WI38 (cell line): ENCODE data around the gene ZNF394.

Experiments used
- H3K4me3 ChIP-seq: 2 replicates; pipeline ENCODE4 v1.5.1; 2011; ENCODE audit warnings: low read depth, mild to moderate bottlenecking, control low read depth, low read length
- TF ChIP-seq, protein P1 (sequence below): IDR thresholded peaks from 2 replicates; pipeline ENCODE4 v1.5.1; 2012; ENCODE audit warnings: low read depth, mild to moderate bottlenecking, control low read depth, low read length

Gene ZNF394

DNA sequence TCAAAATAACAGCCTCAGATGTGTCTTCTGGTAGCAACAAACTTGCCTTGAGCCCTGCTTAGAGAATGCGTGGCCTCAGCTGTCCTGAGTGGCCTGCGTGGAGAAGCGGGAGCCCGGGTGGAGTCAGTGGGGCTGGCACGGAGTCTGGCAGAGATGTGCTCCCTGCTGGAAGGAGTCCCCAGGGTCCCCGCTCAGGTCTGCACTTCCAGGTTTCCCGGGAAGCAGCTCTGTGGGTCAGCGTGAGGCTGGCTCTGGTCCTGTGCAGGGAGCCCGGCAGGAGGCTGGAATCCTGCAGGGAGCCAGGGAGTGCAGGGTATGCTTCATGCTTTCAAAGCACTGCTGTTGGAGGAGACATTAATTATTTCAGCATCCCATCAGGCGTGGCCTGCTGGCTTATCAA is 51.2 kb downstream of the ZNF394 start:
- no peak overlapping the region for H3K4me3 ChIP-seq
- TF ChIP-seq, protein P1, sequence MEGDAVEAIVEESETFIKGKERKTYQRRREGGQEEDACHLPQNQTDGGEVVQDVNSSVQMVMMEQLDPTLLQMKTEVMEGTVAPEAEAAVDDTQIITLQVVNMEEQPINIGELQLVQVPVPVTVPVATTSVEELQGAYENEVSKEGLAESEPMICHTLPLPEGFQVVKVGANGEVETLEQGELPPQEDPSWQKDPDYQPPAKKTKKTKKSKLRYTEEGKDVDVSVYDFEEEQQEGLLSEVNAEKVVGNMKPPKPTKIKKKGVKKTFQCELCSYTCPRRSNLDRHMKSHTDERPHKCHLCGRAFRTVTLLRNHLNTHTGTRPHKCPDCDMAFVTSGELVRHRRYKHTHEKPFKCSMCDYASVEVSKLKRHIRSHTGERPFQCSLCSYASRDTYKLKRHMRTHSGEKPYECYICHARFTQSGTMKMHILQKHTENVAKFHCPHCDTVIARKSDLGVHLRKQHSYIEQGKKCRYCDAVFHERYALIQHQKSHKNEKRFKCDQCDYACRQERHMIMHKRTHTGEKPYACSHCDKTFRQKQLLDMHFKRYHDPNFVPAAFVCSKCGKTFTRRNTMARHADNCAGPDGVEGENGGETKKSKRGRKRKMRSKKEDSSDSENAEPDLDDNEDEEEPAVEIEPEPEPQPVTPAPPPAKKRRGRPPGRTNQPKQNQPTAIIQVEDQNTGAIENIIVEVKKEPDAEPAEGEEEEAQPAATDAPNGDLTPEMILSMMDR = no peak

DNA sequence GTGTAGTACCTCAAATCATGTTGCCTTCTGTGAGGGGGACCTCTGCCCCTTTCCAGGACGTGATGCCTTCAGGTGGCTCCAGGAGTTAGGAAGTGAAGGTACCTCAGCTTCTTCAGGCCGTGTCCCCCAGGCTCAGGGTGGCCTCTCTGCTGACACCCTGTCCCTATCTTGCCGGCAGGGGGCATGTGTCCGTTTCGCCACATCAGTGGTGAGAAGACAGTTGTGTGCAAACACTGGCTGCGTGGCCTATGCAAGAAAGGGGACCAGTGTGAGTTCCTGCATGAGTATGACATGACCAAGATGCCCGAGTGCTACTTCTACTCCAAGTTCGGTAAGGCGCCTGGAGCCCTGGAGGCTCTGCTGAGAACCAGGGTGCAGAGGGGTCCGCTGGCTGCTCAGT is 52.1 kb downstream of the ZNF394 start:
- TF ChIP-seq, protein P1 = no peak
- no peak overlapping the region for H3K4me3 ChIP-seq

DNA sequence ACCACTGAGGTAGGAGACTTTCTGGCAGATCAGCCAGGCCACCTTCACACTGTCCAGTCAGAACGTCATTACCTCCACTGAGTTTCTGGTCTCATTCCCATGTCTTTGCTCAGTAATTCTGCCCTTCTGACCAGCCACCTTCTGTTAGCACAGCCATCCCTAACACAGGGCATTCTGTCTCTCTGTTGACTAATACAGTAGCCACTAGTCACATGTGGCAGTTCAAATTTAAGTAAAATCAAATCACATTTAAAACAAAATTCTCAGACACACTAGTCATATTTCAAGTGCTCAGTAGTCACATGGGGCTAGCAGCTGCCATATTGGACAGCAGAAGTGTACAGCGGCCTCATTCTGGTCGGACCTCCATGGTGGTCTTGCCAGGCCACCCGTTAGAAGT is 54.0 kb downstream of the ZNF394 start:
- no peak overlapping the region for H3K4me3 ChIP-seq
- TF ChIP-seq, protein P1 = no peak
